Spleen (tissue), 11 donors: ENCODE measurements around the gene HSD17B12. TPM values are rescaled to one million over a fixed set of nuclear protein-coding genes. Genes with fewer than 3 reads are reported as not detected.

Experiments used
- DNase-seq: peaks from one replicate; pipeline ENCODE4 v3.0.0-alpha.2; 2020
- H3K27ac ChIP-seq, 8 donors: fragments of 200-600 bp; sonication (generic) in 7 of 8; 1 replicate in 4 of 8; 2 replicates in 4 of 8; pipeline versions ENCODE4 v1.5.0 to v1.8.0; 2016 to 2021; ENCODE audit warnings: inconsistent platforms in 4 of 8, mild to moderate bottlenecking in 4 of 8, moderate library complexity in 1 of 8
- H3K27me3 ChIP-seq, 7 donors: fragments of 200-600 bp; sonication (generic) in 6 of 7; replicated peaks in 1 of 7; 1 replicate in 4 of 7; 2 replicates in 3 of 7; pipeline versions ENCODE4 v1.5.0 to v1.8.0; 2016 to 2021; ENCODE audit warnings: inconsistent platforms in 3 of 7, mild to moderate bottlenecking in 1 of 7
- H3K36me3 ChIP-seq, 6 donors: fragments of 200-600 bp; sonication (generic) in 5 of 6; 1 replicate in 4 of 6; 2 replicates in 2 of 6; pipeline versions ENCODE4 v1.5.0 to v1.8.0; 2016 to 2021; ENCODE audit warnings: inconsistent platforms in 2 of 6
- H3K4me1 ChIP-seq, 6 donors: fragments of 200-600 bp; sonication (generic) in 5 of 6; 1 replicate in 3 of 6; 2 replicates in 3 of 6; pipeline versions ENCODE4 v1.5.0 to v1.8.0; 2016 to 2021; ENCODE audit warnings: inconsistent platforms in 3 of 6
- H3K4me3 ChIP-seq, 8 donors: fragments of 200-600 bp; sonication (generic) in 7 of 8; 1 replicate in 4 of 8; 2 replicates in 4 of 8; pipeline versions ENCODE4 v1.5.0 to v1.8.0; 2016 to 2021; ENCODE audit warnings: inconsistent platforms in 4 of 8, mild to moderate bottlenecking in 4 of 8, moderate library complexity in 2 of 8
- H3K9me3 ChIP-seq, 8 donors: fragments of 200-600 bp; sonication (generic) in 7 of 8; 1 replicate in 4 of 8; 2 replicates in 4 of 8; pipeline versions ENCODE4 v1.5.0 to v1.8.0; 2016 to 2021; ENCODE audit warnings: inconsistent platforms in 4 of 8
- CTCF ChIP-seq, 11 experiments: fragments of 200-600 bp in 7 of 11; fragments of 450-650 bp in 4 of 11; sonication (generic) in 4 of 11; IDR thresholded peaks in 8 of 11; conservative IDR thresholded peaks in 3 of 11; 1 replicate in 7 of 11; 2 replicates in 4 of 11; pipeline versions ENCODE4 v1.4.0 to v1.8.0; 2016 to 2021; ENCODE audit warnings: antibody characterized with exemption in 11 of 11, inconsistent platforms in 4 of 11, mild to moderate bottlenecking in 1 of 11
- POLR2A ChIP-seq, 3 donors: fragments of 450-650 bp; IDR thresholded peaks; one replicate each; pipeline ENCODE4 v1.5.1; 2017; ENCODE audit warnings: antibody characterized with exemption in 3 of 3, mild to moderate bottlenecking in 1 of 3
- POLR2AphosphoS5 ChIP-seq, 3 donors: sonication (generic); formaldehyde crosslinking; IDR thresholded peaks; one replicate each; pipeline ENCODE4 v1.5.1; 2017; ENCODE audit warnings: antibody characterized with exemption in 3 of 3
- WGBS, 5 donors: extraction: QIAGEN DNeasy Blood & Tissue Kit in 3 of 5; methylation state at CpG; one replicate each; pipeline versions ENCODE4 v1.1.5 to v1.1.7; 2013 to 2018; 5-methylcytosine and 5-hydroxymethylcytosine counted together
- intact Hi-C: fragments of 100-400 bp; cut with DNase I; formaldehyde crosslinking; loops from one replicate; pipeline ENCODE4 v1.15.0; 2023; ENCODE audit warnings: low total_unique reads
- polyA plus RNA-seq, 3 donors: library from polyadenylated mRNA; stranded (reverse); fragments of 200-250 nt; gene quantifications; one replicate each; pipeline ENCODE4 v1.2.1, GENCODE V29; 2013
- total RNA-seq, 7 donors: library from RNA; depleted of rRNA in 3 of 7; stranded (reverse); fragments of >200 nt in 3 of 7; fragmentation: NEBNext Ultra II Directional in 4 of 7; extraction: Animal tissue kit (Norgen Biotek cat#: 25700) in 4 of 7; gene quantifications; one replicate each; pipeline versions ENCODE4 v1.1.0 to v1.2.1, GENCODE V29; 2016 to 2021
- donor health status: healthy with polysubstance abuse.
- donor health status: DM: no; HTN: no; CAD: no; lungs with moderate emphysema.
- donor health status: DM: no; HTN: no; CAD: no.
- donor health status: Bipolar disorder and iron deficiency.
- donor health status: healthy.
- donor health status: DM: no; HTN: no; CAD: no.
- donor health status: DM: yes; HTN: yes; CAD: no.

Gene HSD17B12
- total and polyA plus RNA-seq, 10 donors, result 17.5 to 80.0 (median 56.3) TPM

GRCh38 chr11:43690929-43691725 lies 10.6 kb downstream of the HSD17B12 start:
- TF ChIP-seq POLR2A (IDR thresholded peaks at IDR 0.05) (no peak), CTCF (IDR thresholded peaks at IDR 0.05 in 8 of 11, conservative IDR thresholded peaks at IDR 0.05 in 3 of 11) (no peak), POLR2AphosphoS5 (IDR thresholded peaks at IDR 0.05) (no peak)
- WGBS, 5 donors, result 49 to 71% (median 64%) methylated on average over 6 of the region's 6 CpGs
- DNase-seq, result no peak
- Histone ChIP-seq H3K27ac (peak overlapping the region in 6 of 8 donors; percentile 10 to 79 (median 55)), H3K4me3 (no peak overlapping the region), H3K9me3 (no peaks in the 10 kb centered on the region), H3K4me1 (peaks cover 5 to 77% (median 54%) of the 10 kb centered on the region in 6 donors), H3K27me3 (no peaks in the 10 kb centered on the region), H3K36me3 (peaks cover 0 to 6% (median 0%) of the 10 kb centered on the region in 6 donors)
- intact Hi-C loops, result no loop called here

- H3K4me1 ChIP-seq, result peaks cover 4 to 70% (median 50%) of the 10 kb centered on the region in 6 donors
- 90 to 100% (median 96%) methylated on average over 1 of the region's 1 CpG for WGBS, 5 donors
Measured at GRCh38 chr11:43691806-43692205, 11.3 kb downstream of the HSD17B12 start.

GRCh38 chr11:43693069-43693468 lies 12.5 kb downstream of the HSD17B12 start:
- intact Hi-C loops, result no loop called here
- WGBS, 5 donors, result 88 to 93% (median 89%) methylated on average over 2 of the region's 2 CpGs
- Histone ChIP-seq H3K9me3 (no peaks in the 10 kb centered on the region), H3K27ac (no peak overlapping the region), H3K4me1 (peaks cover 4 to 57% (median 37%) of the 10 kb centered on the region in 6 donors), H3K27me3 (no peaks in the 10 kb centered on the region), H3K36me3 (peaks cover 0 to 6% (median 0%) of the 10 kb centered on the region in 6 donors), H3K4me3 (no peak overlapping the region)
- TF ChIP-seq POLR2AphosphoS5 (IDR thresholded peaks at IDR 0.05) (no peak), POLR2A (IDR thresholded peaks at IDR 0.05) (no peak), CTCF (IDR thresholded peaks at IDR 0.05 in 8 of 11, conservative IDR thresholded peaks at IDR 0.05 in 3 of 11) (no peak)
- DNase-seq, result no peak

More at GRCh38 chr11:43691806-43692205, 11.3 kb downstream of the HSD17B12 start:
- Histone ChIP-seq H3K9me3 (no peaks in the 10 kb centered on the region), H3K36me3 (peaks cover 0 to 6% (median 0%) of the 10 kb centered on the region in 6 donors), H3K4me3 (no peak overlapping the region), H3K27me3 (no peaks in the 10 kb centered on the region), H3K27ac (peak overlapping the region in 3 of 8 donors; percentile 61 to 79 (median 69))
- DNase-seq, result no peak
- TF ChIP-seq POLR2A (IDR thresholded peaks at IDR 0.05), result no peak
- TF ChIP-seq POLR2AphosphoS5 (IDR thresholded peaks at IDR 0.05), result no peak
- no peak for TF ChIP-seq CTCF (IDR thresholded peaks at IDR 0.05 in 8 of 11, conservative IDR thresholded peaks at IDR 0.05 in 3 of 11)
- intact Hi-C loops, result no loop called here

DNA sequence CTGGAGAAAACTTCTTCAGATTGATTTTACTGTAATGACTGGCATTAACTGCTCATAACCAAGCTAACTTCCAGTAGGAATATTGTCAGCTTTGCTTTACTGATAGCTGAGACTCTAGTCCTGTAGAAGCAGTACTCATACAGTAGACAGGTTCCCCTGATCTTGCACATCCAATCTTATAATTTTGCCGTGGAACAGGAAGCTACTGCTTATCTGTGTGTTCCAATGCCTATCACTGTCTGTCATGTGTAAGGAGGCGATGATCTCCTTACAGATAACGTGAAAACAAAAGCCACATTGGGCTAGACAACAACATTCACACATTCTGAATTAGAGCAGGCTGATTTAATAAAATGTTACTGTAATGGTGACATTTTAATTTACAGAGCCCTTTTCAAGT lies 13.2 kb downstream of the HSD17B12 start:
- WGBS, 5 donors, result 51 to 65% (median 58%) methylated on average over 3 of the region's 3 CpGs
- no peaks in the 10 kb centered on the region for H3K9me3 ChIP-seq
- peaks cover 0 to 6% (median 0%) of the 10 kb centered on the region in 6 donors for H3K36me3 ChIP-seq
- intact Hi-C loops, result no loop called here
- H3K27ac ChIP-seq, result no peak overlapping the region
- DNase-seq, result no peak
- H3K4me1 ChIP-seq, result peaks cover 4 to 51% (median 33%) of the 10 kb centered on the region in 6 donors
- H3K4me3 ChIP-seq, result no peak overlapping the region
- no peak for TF ChIP-seq POLR2A (IDR thresholded peaks at IDR 0.05)
- TF ChIP-seq POLR2AphosphoS5 (IDR thresholded peaks at IDR 0.05), result no peak
- no peak for TF ChIP-seq CTCF (IDR thresholded peaks at IDR 0.05 in 8 of 11, conservative IDR thresholded peaks at IDR 0.05 in 3 of 11)
- H3K27me3 ChIP-seq, result no peaks in the 10 kb centered on the region
